ENCODE measurements around the gene CLPX. TPM values are rescaled to one million over a fixed set of nuclear protein-coding genes. Genes with fewer than 3 reads are reported as not detected.

CLPX gene
- total RNA-seq, 1 donor from 2014 or later, result 72.6 TPM

DNA sequence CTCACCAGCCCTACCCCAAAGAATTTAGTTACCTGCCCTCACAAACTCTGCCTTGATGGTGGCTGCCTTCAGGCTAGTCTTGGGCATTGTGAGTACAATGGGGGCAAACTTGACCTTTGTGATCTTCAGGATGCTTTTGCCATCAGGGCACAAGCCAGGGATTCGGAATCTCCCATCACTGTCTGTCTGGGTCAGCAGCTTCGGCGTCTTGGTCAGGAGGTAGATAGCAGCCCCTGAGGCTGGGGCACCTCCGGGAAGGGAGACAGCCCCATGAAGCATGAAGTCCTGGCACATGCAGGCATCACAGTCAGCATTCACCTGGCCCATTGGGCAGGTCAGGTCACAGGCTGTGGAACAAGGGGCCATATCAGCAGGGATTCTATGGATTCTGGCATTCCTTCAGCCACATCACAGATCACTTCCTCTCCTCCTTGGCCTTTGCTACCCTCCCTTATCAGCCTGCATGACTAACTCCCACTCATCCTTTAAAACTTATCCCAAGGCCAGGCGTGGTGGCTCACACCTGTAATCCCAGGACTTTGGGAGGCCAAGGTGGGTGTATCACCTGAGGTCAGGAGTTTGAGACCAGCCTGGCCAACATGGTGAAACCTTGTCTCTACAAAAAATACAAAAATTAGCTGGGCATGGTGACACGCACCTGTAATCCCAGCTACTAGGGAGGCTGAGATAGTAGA, 19.2 kb upstream of the CLPX start:
- TF ChIP-seq, protein P1, sequence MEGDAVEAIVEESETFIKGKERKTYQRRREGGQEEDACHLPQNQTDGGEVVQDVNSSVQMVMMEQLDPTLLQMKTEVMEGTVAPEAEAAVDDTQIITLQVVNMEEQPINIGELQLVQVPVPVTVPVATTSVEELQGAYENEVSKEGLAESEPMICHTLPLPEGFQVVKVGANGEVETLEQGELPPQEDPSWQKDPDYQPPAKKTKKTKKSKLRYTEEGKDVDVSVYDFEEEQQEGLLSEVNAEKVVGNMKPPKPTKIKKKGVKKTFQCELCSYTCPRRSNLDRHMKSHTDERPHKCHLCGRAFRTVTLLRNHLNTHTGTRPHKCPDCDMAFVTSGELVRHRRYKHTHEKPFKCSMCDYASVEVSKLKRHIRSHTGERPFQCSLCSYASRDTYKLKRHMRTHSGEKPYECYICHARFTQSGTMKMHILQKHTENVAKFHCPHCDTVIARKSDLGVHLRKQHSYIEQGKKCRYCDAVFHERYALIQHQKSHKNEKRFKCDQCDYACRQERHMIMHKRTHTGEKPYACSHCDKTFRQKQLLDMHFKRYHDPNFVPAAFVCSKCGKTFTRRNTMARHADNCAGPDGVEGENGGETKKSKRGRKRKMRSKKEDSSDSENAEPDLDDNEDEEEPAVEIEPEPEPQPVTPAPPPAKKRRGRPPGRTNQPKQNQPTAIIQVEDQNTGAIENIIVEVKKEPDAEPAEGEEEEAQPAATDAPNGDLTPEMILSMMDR (IDR thresholded peaks at IDR 0.05), result no peak
- TF ChIP-seq EZH2phosphoT487 (IDR thresholded peaks at IDR 0.05) (no peak), EZH2 (IDR thresholded peaks at IDR 0.05) (no peak)
- no peaks in the 10 kb centered on the region for H3K27me3 ChIP-seq
- no peak overlapping the region for H3K4me2 ChIP-seq
- H3F3A ChIP-seq (ENCODE audit: low read depth), result peaks cover 5% of the 10 kb centered on the region
- no peaks in the 10 kb centered on the region for H3K9me3 ChIP-seq (ENCODE audit: low read depth)
- no peak overlapping the region for H2AFZ ChIP-seq (replicated peaks)
- no peak overlapping the region for H3K27ac Mint-ChIP-seq
- no peaks in the 10 kb centered on the region for H3K9me3 Mint-ChIP-seq
- no peaks in the 10 kb centered on the region for H4K20me1 ChIP-seq (ENCODE audit: low read depth)
- peaks cover 22% of the 10 kb centered on the region for H3K4me1 Mint-ChIP-seq
- peaks cover 8% of the 10 kb centered on the region for H3K27me3 Mint-ChIP-seq (ENCODE audit: insufficient read depth, low read depth)
- H3K36me3 Mint-ChIP-seq, result no peaks in the 10 kb centered on the region
- no peak overlapping the region for H3K27ac ChIP-seq
- H3K36me3 ChIP-seq, result no peaks in the 10 kb centered on the region
- no peak overlapping the region for H3K4me3 ChIP-seq
- no peaks in the 10 kb centered on the region for H3K79me2 ChIP-seq (ENCODE audit: low read depth)
- no peak overlapping the region for H3K9ac ChIP-seq
- H3K4me1 ChIP-seq, result peaks cover 12% of the 10 kb centered on the region
- DNase-seq (ENCODE audit: low spot score), result no peak
- no peak overlapping the region for H3K4me3 Mint-ChIP-seq

DNA sequence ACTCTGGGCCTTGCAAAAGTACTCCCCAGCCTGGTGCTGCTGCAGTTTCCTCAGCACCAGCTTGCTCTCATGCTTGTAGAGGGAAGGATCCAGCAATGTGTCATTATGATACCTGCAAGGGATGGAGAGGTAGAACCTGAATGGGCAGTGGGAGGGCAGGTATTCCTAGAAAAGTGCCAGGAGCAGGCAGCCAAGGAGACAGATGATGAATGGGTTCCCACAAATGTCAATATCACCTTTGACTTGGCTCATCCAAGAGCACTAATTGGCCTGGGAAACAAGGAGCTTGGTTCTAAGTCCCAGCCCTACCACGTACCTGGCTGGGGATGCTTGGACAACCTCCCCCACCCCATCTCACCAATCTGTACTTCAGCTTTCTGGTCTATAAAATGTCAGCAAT, 16.8 kb upstream of the CLPX start:
- no peak for DNase-seq (ENCODE audit: low spot score)
- TF ChIP-seq EZH2 (IDR thresholded peaks at IDR 0.05) (no peak), EZH2phosphoT487 (IDR thresholded peaks at IDR 0.05) (no peak)
- TF ChIP-seq, protein P1 (IDR thresholded peaks at IDR 0.05), result no peak
- Mint-ChIP-seq H3K9me3 (no peaks in the 10 kb centered on the region), H3K4me3 (no peak overlapping the region), H3K4me1 (peaks cover under 1% of the 10 kb centered on the region), H3K27ac (no peak overlapping the region), H3K36me3 (no peaks in the 10 kb centered on the region), H3K27me3 (ENCODE audit: insufficient read depth, low read depth) (peaks cover 9% of the 10 kb centered on the region)
- no peaks in the 10 kb centered on the region for H3F3A ChIP-seq (ENCODE audit: low read depth)
- no peaks in the 10 kb centered on the region for H3K4me1 ChIP-seq
- no peak overlapping the region for H3K9ac ChIP-seq
- no peak overlapping the region for H3K4me3 ChIP-seq
- no peaks in the 10 kb centered on the region for H4K20me1 ChIP-seq (ENCODE audit: low read depth)
- H3K79me2 ChIP-seq (ENCODE audit: low read depth), result no peaks in the 10 kb centered on the region
- no peak overlapping the region for H2AFZ ChIP-seq (replicated peaks)
- no peaks in the 10 kb centered on the region for H3K36me3 ChIP-seq
- no peak overlapping the region for H3K27ac ChIP-seq
- H3K4me2 ChIP-seq, result no peak overlapping the region
- no peaks in the 10 kb centered on the region for H3K9me3 ChIP-seq (ENCODE audit: low read depth)
- no peaks in the 10 kb centered on the region for H3K27me3 ChIP-seq

DNA sequence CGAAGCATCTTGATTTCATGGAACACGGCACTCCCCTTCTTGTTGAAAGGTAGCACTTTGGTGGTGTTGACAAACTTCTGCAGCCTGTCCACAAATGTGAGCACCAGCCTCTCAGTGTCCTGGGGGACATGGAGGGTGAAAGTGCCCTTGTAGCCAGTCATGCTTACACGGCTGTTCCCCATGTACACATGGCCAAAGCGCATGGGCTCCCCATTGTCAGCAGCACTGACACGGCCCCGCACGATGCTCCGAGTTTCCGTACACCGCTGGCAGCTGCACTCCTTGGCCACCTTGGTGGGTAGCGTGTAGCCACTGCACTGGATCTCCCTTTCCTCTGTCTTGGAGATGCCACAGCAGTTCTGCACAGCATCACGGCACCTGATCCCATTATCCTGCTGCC, 13.4 kb upstream of the CLPX start:
- Mint-ChIP-seq H3K4me3 (no peak overlapping the region), H3K4me1 (peaks cover 3% of the 10 kb centered on the region), H3K27me3 (ENCODE audit: insufficient read depth, low read depth) (peaks cover 6% of the 10 kb centered on the region), H3K9me3 (no peaks in the 10 kb centered on the region), H3K27ac (no peak overlapping the region), H3K36me3 (no peaks in the 10 kb centered on the region)
- H4K20me1 ChIP-seq (ENCODE audit: low read depth), result no peaks in the 10 kb centered on the region
- no peaks in the 10 kb centered on the region for H3K4me1 ChIP-seq
- no peak overlapping the region for H3K4me2 ChIP-seq
- H3K9me3 ChIP-seq (ENCODE audit: low read depth), result no peaks in the 10 kb centered on the region
- no peaks in the 10 kb centered on the region for H3K36me3 ChIP-seq
- TF ChIP-seq EZH2 (IDR thresholded peaks at IDR 0.05) (no peak), EZH2phosphoT487 (IDR thresholded peaks at IDR 0.05) (no peak)
- TF ChIP-seq, protein P1 (IDR thresholded peaks at IDR 0.05), result no peak
- DNase-seq (ENCODE audit: low spot score), result no peak
- no peak overlapping the region for H3K9ac ChIP-seq
- no peak overlapping the region for H2AFZ ChIP-seq (replicated peaks)
- no peak overlapping the region for H3K4me3 ChIP-seq
- H3K27ac ChIP-seq, result no peak overlapping the region
- H3K79me2 ChIP-seq (ENCODE audit: low read depth), result no peaks in the 10 kb centered on the region
- no peaks in the 10 kb centered on the region for H3K27me3 ChIP-seq
- H3F3A ChIP-seq (ENCODE audit: low read depth), result no peaks in the 10 kb centered on the region
